K562 (cell line): ENCODE data around the gene TSPAN13. TPM values are rescaled to one million over a fixed set of nuclear protein-coding genes. Genes with fewer than 3 reads are reported as not detected.

Experiments used
- ATAC-seq: fragments of 200-7000 bp; cut with Tn5 transposase; 3 replicates; pipeline ENCODE4 v1.9.1; 2020; ENCODE audit warnings: moderate library complexity
- BruUV-seq: library from RNA; stranded (reverse); fragments of 400-500 nt; replicated peaks from 2 replicates; lab custom pipeline; 2021; lab: Mats Ljungman, UMichigan
- CTCF ChIA-PET: fragments of 300-600 bp; formaldehyde crosslinking; extraction: SDS; loops from one replicate; lab custom pipeline; 2021; ENCODE audit warnings: low intra/inter-chr PET ratio; lab: Yijun Ruan, JAX
- POLR2A ChIA-PET: fragments of 300-600, 350-650 bp; sonication (Branson Sonifier 250); formaldehyde crosslinking; extraction: SDS; loops from one replicate; lab custom pipeline; 2021; ENCODE audit warnings: antibody characterized with exemption, inconsistent platforms; lab: Yijun Ruan, JAX
- DNase-seq, 4 experiments: peaks; one replicate each; pipeline versions ENCODE4 v3.0.0 to v3.0.0-alpha.2; 2011 to 2018; ENCODE audit warnings: low spot score in 3 of 4, mixed read lengths in 3 of 4; ENCODE audit errors: extremely low read depth in 1 of 4
- FAIRE-seq: peaks from 2 replicates; lab custom pipeline; 2011; peaks lifted over from hg19 to GRCh38; lab: Jason Lieb, UNC
- H2AFZ ChIP-seq: 2 replicates; pipeline ENCODE4 v1.6.0; 2011; ENCODE audit warnings: low read depth, low read length, control low read depth, inconsistent platforms
- H3K27ac ChIP-seq: fragments of 200-600 bp; 3 replicates; pipeline ENCODE4 v1.8.0; 2011; ENCODE audit warnings: low read depth, mild to moderate bottlenecking, control low read depth, inconsistent platforms, low read length, moderate library complexity, mixed read lengths; ENCODE audit errors: extremely low read depth
- H3K27me3 ChIP-seq, 2 experiments: fragments of 300-600 bp in 1 of 2; 2 replicates in 1 of 2; 3 replicates in 1 of 2; pipeline versions ENCODE4 v1.6.0 to v1.8.0; 2011; ENCODE audit warnings: inconsistent platforms in 2 of 2, low read length in 2 of 2, mild to moderate bottlenecking in 1 of 2, mixed read lengths in 1 of 2, moderate library complexity in 1 of 2; ENCODE audit not compliant: control insufficient read depth in 2 of 2, insufficient read depth in 2 of 2
- H3K36me3 ChIP-seq: fragments of 300-600 bp; 3 replicates; pipeline ENCODE4 v1.8.0; 2011; ENCODE audit warnings: mild to moderate bottlenecking, low read length, inconsistent platforms; ENCODE audit not compliant: control insufficient read depth, insufficient read depth
- H3K4me1 ChIP-seq, 2 experiments: fragments of 200-600 bp in 1 of 2; replicated peaks in 1 of 2; 2 replicates in 1 of 2; 3 replicates in 1 of 2; pipeline versions ENCODE4 v1.5.1 to v1.8.0; 2011; ENCODE audit warnings: inconsistent platforms in 2 of 2, low read length in 2 of 2, mild to moderate bottlenecking in 1 of 2, mixed read lengths in 1 of 2, moderate library complexity in 1 of 2; ENCODE audit not compliant: control insufficient read depth in 2 of 2, insufficient read depth in 2 of 2
- H3K4me2 ChIP-seq: 2 replicates; pipeline ENCODE4 v1.6.1; 2011; ENCODE audit warnings: low read length, control low read depth, inconsistent platforms, mixed read lengths; ENCODE audit not compliant: insufficient read depth
- H3K4me3 ChIP-seq: fragments of 200-600 bp; sonication (generic), shearing (Covaris generic); 2 replicates; pipeline ENCODE4 v1.5.1; 2016; ENCODE audit warnings: control low read depth, inconsistent platforms
- H3K79me2 ChIP-seq: fragments of 200-600 bp; 3 replicates; pipeline ENCODE4 v1.8.0; 2011; ENCODE audit warnings: low read length, inconsistent platforms; ENCODE audit not compliant: control insufficient read depth, insufficient read depth
- H3K9ac ChIP-seq, 2 experiments: 2 replicates each; pipeline versions ENCODE4 v1.6.0 to v1.6.1; 2011; ENCODE audit warnings: low read depth in 2 of 2, low read length in 2 of 2, control low read depth in 1 of 2, inconsistent platforms in 1 of 2, mild to moderate bottlenecking in 1 of 2, mixed read lengths in 1 of 2; ENCODE audit not compliant: insufficient read depth in 1 of 2
- H3K9me1 ChIP-seq: one replicate; pipeline ENCODE4 v1.6.0; 2011; ENCODE audit warnings: inconsistent platforms, mild to moderate bottlenecking, low read length, moderate library complexity; ENCODE audit not compliant: control insufficient read depth, insufficient read depth
- H3K9me3 ChIP-seq: replicated peaks from 2 replicates; pipeline ENCODE4 v1.5.1; 2011; ENCODE audit warnings: low read depth, low read length, inconsistent platforms; ENCODE audit not compliant: control insufficient read depth, insufficient read depth
- H4K20me1 ChIP-seq: replicated peaks from 2 replicates; pipeline ENCODE4 v1.6.1; 2011; ENCODE audit warnings: low read length, inconsistent platforms, mixed read lengths; ENCODE audit not compliant: control insufficient read depth, insufficient read depth
- NR4A1 ChIP-seq, 2 experiments: fragments of 250-450 bp in 1 of 2; fragments of 450-650 bp in 1 of 2; sonication (Bioruptor Pico) in 1 of 2; IDR thresholded peaks; 2 replicates each; pipeline versions ENCODE4 v1.4.0 to v1.6.1; 2016 to 2020; ENCODE audit warnings: mild to moderate bottlenecking in 2 of 2, missing compliant biosample characterization in 1 of 2, missing genetic modification characterization in 1 of 2, moderate library complexity in 1 of 2
- PML ChIP-seq: IDR thresholded peaks from 2 replicates; pipeline ENCODE4 v1.6.1; 2012; ENCODE audit warnings: low read length, inconsistent platforms
- SRSF3 ChIP-seq: fragments of 200-400 bp; formaldehyde crosslinking; IDR thresholded peaks from 2 replicates; pipeline ENCODE4 v1.6.1; 2016; ENCODE audit warnings: mild to moderate bottlenecking, low read length, moderate library complexity; ENCODE audit not compliant: insufficient read depth
- ZNF583 ChIP-seq: fragments of 250-450 bp; sonication (Bioruptor Pico); IDR thresholded peaks from 2 replicates; pipeline ENCODE4 v1.4.0; 2020
- WGBS: fragments of 100-300 bp; shearing (Covaris generic); methylation state at CpG from one replicate; pipeline ENCODE4 v1.1.6; 2016; ENCODE audit warnings: low coverage, mixed read lengths; ENCODE audit not compliant: insufficient coverage; ENCODE audit errors: missing lambda C conversion rate; 5-methylcytosine and 5-hydroxymethylcytosine counted together
- in situ Hi-C: fragments of 300-500 bp; cut with MboI; formaldehyde crosslinking; loops from 4 replicates; pipeline ENCODE4 v1.15.0; 2018; ENCODE audit warnings: inconsistent platforms, mixed read lengths
- intact Hi-C: fragments of 100-400 bp; cut with micrococcal nuclease; formaldehyde crosslinking; loops from 2 replicates; pipeline ENCODE4 v1.14.2; 2022
- polyA plus RNA-seq, 8 experiments: library from polyadenylated mRNA; depleted of rRNA in 4 of 8; stranded (reverse) in 5 of 8; unstranded in 3 of 8; fragments of >200 nt; fragmentation: Nextera tagmentation in 2 of 8; fragmentation: Illumina TruSeq in 1 of 8; extraction: Ambion mirVana in 2 of 8; extraction: Trizol in 1 of 8; gene quantifications; 2 replicates each; pipeline versions ENCODE4 v1.2.1 to v1.2.3, GENCODE V29; 2011 to 2014; ENCODE audit warnings: inconsistent platforms in 1 of 8, missing spikeins in 1 of 8
- total RNA-seq, 7 experiments: library from RNA; depleted of rRNA in 6 of 7; stranded (reverse); fragments of >200 nt in 6 of 7; fragmentation: Illumina TruSeq in 2 of 7; extraction: Trizol in 2 of 7; gene quantifications; 2 replicates each; pipeline versions ENCODE4 v1.2.1 to v1.2.3, GENCODE V29; 2011 to 2021; ENCODE audit warnings: low replicate concordance in 1 of 7
- TF ChIP-seq, protein P1 (sequence below): fragments of 450-650 bp; IDR thresholded peaks from 2 replicates; pipeline ENCODE4 v1.6.1; 2016; ENCODE audit warnings: low read depth
- TF ChIP-seq, protein P2 (sequence below): fragments of 250-450 bp; sonication (Bioruptor Pico); IDR thresholded peaks from 2 replicates; pipeline ENCODE4 v1.5.0; 2021; ENCODE audit warnings: mild to moderate bottlenecking, borderline replicate concordance
- TF ChIP-seq, protein P3 (sequence below), 2 experiments: fragments of 200-800 bp in 1 of 2; sonication (Bioruptor generic) in 1 of 2; sonication (generic) in 1 of 2; formaldehyde crosslinking in 1 of 2; IDR thresholded peaks in 1 of 2; conservative IDR thresholded peaks in 1 of 2; 2 replicates each; pipeline versions ENCODE4 v1.5.0 to v1.6.1; 2016 to 2020; ENCODE audit warnings: missing compliant biosample characterization in 1 of 2, missing genetic modification characterization in 1 of 2, missing genetic modification reagents in 1 of 2

Gene TSPAN13
- total and polyA plus RNA-seq, 9 of the 15 experiments (the other 6 are each of a cell fraction or from before 2014, with no cell fraction given), result 7.8 to 46.3 (median 20.0) TPM

DNA sequence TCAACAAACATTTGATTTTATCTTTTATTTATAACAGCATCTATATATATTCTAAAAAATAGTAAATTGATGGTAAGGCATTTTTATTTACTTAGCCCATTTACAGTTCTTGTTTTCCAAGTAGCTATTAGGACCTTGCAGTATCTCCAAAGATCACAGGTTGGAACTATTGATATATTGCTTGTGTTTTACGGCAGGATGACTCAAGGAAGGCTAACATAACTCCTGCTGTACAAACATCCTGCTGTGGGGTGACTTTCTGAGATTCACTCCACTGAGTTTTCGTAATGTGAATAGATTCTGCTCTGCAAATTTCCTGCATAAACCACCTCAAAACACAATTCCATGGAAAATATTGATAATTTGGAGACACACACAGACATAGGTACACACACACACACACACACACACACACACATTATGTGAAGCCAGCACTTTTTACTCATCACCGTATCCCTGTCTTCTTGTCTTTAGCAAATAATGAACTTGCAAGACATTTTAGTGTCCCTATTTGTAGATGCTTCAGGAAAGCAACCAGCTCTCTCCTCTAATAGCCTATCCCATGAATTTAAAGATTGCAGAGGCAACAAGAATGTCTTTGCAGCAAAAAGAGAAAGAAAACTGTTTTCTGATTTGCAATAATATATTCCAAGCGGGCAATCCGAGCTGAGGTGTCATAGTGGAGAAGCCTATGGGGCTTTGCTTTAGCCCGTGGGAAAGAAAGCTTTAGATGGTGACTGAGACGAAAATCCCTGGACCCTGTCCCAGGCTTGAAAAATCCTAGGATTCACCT is 50.5 kb downstream of the TSPAN13 start:
- H3K36me3 ChIP-seq, result no peaks in the 10 kb centered on the region
- no peak overlapping the region for H3K9ac ChIP-seq
- no peaks in the 10 kb centered on the region for H3K9me3 ChIP-seq
- no peaks in the 10 kb centered on the region for H3K79me2 ChIP-seq
- FAIRE-seq (no peak), DNase-seq (no peak), ATAC-seq (no peak)
- no TSS peak for BruUV-seq
- no peaks in the 10 kb centered on the region for H3K9me1 ChIP-seq
- ChIA-PET CTCF (no interaction called here), POLR2A (interaction anchor here (1.5 kb wide), 1 partner anchor 9 kb away, joined by 6 read pairs; no protein-coding TSS in a partner anchor)
- no peak overlapping the region for H3K27ac ChIP-seq
- no peaks in the 10 kb centered on the region for H3K4me1 ChIP-seq
- H3K4me2 ChIP-seq, result no peak overlapping the region
- in situ Hi-C loops, result no loop called here
- H3K27me3 ChIP-seq, result peaks cover 0 to 8% of the 10 kb centered on the region in 2 experiments; a peak in 3 of 5 replicates
- H2AFZ ChIP-seq, result no peak overlapping the region
- H4K20me1 ChIP-seq, result no peaks in the 10 kb centered on the region
- WGBS, result under 1% methylated on average over 7 of the region's 7 CpGs
- intact Hi-C loops, result loop anchor here (5.0 kb wide), 1 partner anchor 107 kb away; no protein-coding TSS in a partner anchor
- H3K4me3 ChIP-seq, result no peak overlapping the region
- no peak for TF ChIP-seq ZNF583 (CRISPR knock-in tag)
- TF ChIP-seq, protein P1, sequence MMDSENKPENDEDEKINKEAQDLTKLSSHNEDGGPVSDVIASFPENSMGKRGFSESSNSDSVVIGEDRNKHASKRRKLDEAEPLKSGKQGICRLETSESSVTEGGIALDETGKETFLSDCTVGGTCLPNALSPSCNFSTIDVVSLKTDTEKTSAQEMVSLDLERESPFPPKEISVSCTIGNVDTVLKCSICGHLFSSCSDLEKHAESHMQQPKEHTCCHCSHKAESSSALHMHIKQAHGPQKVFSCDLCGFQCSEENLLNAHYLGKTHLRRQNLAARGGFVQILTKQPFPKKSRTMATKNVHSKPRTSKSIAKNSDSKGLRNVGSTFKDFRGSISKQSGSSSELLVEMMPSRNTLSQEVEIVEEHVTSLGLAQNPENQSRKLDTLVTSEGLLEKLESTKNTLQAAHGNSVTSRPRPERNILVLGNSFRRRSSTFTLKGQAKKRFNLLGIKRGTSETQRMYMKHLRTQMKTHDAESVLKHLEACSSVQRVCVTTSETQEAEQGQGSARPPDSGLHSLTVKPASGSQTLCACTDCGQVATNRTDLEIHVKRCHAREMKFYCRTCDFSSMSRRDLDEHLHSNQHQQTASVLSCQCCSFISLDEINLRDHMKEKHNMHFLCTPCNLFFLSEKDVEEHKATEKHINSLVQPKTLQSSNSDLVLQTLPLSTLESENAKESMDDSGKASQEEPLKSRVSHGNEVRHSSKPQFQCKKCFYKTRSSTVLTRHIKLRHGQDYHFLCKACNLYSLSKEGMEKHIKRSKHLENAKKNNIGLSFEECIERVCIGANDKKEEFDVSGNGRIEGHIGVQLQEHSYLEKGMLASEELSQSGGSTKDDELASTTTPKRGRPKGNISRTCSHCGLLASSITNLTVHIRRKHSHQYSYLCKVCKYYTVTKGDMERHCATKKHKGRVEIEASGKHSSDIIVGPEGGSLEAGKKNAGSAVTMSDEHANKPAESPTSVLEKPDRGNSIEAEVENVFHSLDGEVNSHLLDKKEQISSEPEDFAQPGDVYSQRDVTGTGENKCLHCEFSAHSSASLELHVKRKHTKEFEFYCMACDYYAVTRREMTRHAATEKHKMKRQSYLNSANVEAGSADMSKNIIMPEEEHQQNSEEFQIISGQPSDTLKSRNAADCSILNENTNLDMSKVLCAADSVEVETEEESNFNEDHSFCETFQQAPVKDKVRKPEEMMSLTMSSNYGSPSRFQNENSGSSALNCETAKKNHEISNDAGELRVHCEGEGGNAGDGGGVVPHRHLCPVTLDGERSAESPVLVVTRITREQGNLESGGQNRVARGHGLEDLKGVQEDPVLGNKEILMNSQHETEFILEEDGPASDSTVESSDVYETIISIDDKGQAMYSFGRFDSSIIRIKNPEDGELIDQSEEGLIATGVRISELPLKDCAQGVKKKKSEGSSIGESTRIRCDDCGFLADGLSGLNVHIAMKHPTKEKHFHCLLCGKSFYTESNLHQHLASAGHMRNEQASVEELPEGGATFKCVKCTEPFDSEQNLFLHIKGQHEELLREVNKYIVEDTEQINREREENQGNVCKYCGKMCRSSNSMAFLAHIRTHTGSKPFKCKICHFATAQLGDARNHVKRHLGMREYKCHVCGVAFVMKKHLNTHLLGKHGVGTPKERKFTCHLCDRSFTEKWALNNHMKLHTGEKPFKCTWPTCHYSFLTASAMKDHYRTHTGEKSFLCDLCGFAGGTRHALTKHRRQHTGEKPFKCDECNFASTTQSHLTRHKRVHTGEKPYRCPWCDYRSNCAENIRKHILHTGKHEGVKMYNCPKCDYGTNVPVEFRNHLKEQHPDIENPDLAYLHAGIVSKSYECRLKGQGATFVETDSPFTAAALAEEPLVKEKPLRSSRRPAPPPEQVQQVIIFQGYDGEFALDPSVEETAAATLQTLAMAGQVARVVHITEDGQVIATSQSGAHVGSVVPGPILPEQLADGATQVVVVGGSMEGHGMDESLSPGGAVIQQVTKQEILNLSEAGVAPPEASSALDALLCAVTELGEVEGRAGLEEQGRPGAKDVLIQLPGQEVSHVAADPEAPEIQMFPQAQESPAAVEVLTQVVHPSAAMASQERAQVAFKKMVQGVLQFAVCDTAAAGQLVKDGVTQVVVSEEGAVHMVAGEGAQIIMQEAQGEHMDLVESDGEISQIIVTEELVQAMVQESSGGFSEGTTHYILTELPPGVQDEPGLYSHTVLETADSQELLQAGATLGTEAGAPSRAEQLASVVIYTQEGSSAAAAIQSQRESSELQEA, result no peak
- no peak for TF ChIP-seq SRSF3
- no peak for TF ChIP-seq NR4A1 (CRISPR knock-in tag; IDR thresholded peaks at IDR 0.05)
- TF ChIP-seq NR4A1 (tag; IDR thresholded peaks at IDR 0.05), result no peak
- TF ChIP-seq, protein P2, sequence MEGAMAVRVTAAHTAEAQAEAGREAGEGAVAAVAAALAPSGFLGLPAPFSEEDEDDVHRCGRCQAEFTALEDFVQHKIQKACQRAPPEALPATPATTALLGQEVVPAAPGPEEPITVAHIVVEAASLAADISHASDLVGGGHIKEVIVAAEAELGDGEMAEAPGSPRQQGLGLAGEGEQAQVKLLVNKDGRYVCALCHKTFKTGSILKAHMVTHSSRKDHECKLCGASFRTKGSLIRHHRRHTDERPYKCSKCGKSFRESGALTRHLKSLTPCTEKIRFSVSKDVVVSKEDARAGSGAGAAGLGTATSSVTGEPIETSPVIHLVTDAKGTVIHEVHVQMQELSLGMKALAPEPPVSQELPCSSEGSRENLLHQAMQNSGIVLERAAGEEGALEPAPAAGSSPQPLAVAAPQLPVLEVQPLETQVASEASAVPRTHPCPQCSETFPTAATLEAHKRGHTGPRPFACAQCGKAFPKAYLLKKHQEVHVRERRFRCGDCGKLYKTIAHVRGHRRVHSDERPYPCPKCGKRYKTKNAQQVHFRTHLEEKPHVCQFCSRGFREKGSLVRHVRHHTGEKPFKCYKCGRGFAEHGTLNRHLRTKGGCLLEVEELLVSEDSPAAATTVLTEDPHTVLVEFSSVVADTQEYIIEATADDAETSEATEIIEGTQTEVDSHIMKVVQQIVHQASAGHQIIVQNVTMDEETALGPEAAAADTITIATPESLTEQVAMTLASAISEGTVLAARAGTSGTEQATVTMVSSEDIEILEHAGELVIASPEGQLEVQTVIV (CRISPR knock-in tag), result no peak
- TF ChIP-seq, protein P3, sequence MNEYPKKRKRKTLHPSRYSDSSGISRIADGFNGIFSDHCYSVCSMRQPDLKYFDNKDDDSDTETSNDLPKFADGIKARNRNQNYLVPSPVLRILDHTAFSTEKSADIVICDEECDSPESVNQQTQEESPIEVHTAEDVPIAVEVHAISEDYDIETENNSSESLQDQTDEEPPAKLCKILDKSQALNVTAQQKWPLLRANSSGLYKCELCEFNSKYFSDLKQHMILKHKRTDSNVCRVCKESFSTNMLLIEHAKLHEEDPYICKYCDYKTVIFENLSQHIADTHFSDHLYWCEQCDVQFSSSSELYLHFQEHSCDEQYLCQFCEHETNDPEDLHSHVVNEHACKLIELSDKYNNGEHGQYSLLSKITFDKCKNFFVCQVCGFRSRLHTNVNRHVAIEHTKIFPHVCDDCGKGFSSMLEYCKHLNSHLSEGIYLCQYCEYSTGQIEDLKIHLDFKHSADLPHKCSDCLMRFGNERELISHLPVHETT (CRISPR knock-in tag; conservative IDR thresholded peaks at IDR 0.05 in 1 of 2, IDR thresholded peaks at IDR 0.05 in 1 of 2), result no peak
- TF ChIP-seq PML, result no peak
